ENCODE measurements around the gene MUC2. TPM values are rescaled to one million over a fixed set of nuclear protein-coding genes. Genes with fewer than 3 reads are reported as not detected.

Gene MUC2
- total and polyA plus RNA-seq, 2 of the 13 experiments (the other 11 are each of a cell fraction or from before 2014, with no cell fraction given), result not detected

DNA sequence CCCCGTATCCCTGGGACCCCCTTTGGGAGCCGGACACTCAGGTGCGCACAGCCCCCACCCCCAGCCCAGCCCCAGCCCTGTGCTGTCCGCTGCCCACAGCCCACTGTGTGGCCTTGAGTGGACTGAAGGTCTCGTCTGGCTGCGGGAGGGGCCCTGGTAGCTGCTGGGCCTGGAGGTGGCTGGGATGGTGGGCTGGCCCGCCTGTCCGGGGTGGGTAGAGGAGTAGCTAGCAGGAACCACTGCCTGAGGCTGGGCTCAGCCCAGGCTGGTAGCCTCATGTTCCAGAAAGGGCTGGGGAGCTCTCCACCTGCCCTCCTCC is 33.6 kb upstream of the MUC2 start:
- Histone ChIP-seq H3K27me3 (ENCODE audit: control insufficient read depth in 1 of 2, insufficient read depth in 2 of 2, low read length in 2 of 2) (peaks cover 19 to 87% of the 10 kb centered on the region in 2 experiments; a peak in 4 of 5 replicates), H3K4me3 (replicated peaks in 1 of 3; ENCODE audit: insufficient read depth in 1 of 3, low read depth in 2 of 3, low read length in 3 of 3) (no peak overlapping the region), H3K36me3 (replicated peaks in 1 of 2; ENCODE audit: control insufficient read depth in 1 of 2, insufficient read depth in 2 of 2, low read length in 2 of 2) (no peaks in the 10 kb centered on the region), H4K20me1 (ENCODE audit: insufficient read depth, low read length) (no peaks in the 10 kb centered on the region), H3K9me3 (ENCODE audit: low read length) (no peaks in the 10 kb centered on the region), H2AFZ (ENCODE audit: low read length) (no peak overlapping the region), H3K4me1 (ENCODE audit: insufficient read depth, low read length) (peaks cover 9% of the 10 kb centered on the region), H3K79me2 (ENCODE audit: insufficient read depth, low read length) (no peaks in the 10 kb centered on the region), H3K27ac (ENCODE audit: extremely low read length, insufficient read depth, low read length) (no peak overlapping the region), H3K4me2 (ENCODE audit: low read depth, low read length) (no peak overlapping the region), H3K9ac (ENCODE audit: insufficient read depth, low read depth, low read length) (no peak overlapping the region)
- POLR2A ChIA-PET, result no interaction called here
- no peak for FAIRE-seq
- no peak; the same call in 2 of the 3 replicates for ATAC-seq
- TF ChIP-seq HOXA5 (CRISPR knock-in tag; IDR thresholded peaks at IDR 0.05), result no peak
- no peak for TF ChIP-seq JDP2 (CRISPR knock-in tag; IDR thresholded peaks at IDR 0.05; ENCODE audit: borderline replicate concordance)
- no peak for TF ChIP-seq ZNF501 (CRISPR knock-in tag; IDR thresholded peaks at IDR 0.05)
- TF ChIP-seq ATF7 (IDR thresholded peaks at IDR 0.05), result no peak
- TF ChIP-seq ATF7 (CRISPR knock-in tag; IDR thresholded peaks at IDR 0.05), result no peak
- no peak for TF ChIP-seq ZNF572 (CRISPR knock-in tag; IDR thresholded peaks at IDR 0.05)
- TF ChIP-seq, protein P1, sequence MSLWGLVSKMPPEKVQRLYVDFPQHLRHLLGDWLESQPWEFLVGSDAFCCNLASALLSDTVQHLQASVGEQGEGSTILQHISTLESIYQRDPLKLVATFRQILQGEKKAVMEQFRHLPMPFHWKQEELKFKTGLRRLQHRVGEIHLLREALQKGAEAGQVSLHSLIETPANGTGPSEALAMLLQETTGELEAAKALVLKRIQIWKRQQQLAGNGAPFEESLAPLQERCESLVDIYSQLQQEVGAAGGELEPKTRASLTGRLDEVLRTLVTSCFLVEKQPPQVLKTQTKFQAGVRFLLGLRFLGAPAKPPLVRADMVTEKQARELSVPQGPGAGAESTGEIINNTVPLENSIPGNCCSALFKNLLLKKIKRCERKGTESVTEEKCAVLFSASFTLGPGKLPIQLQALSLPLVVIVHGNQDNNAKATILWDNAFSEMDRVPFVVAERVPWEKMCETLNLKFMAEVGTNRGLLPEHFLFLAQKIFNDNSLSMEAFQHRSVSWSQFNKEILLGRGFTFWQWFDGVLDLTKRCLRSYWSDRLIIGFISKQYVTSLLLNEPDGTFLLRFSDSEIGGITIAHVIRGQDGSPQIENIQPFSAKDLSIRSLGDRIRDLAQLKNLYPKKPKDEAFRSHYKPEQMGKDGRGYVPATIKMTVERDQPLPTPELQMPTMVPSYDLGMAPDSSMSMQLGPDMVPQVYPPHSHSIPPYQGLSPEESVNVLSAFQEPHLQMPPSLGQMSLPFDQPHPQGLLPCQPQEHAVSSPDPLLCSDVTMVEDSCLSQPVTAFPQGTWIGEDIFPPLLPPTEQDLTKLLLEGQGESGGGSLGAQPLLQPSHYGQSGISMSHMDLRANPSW (CRISPR knock-in tag; IDR thresholded peaks at IDR 0.05; ENCODE audit: borderline replicate concordance), result no peak
- TF ChIP-seq ZNF432 (CRISPR knock-in tag; IDR thresholded peaks at IDR 0.05; ENCODE audit: borderline replicate concordance), result no peak
- TF ChIP-seq TCF7 (IDR thresholded peaks at IDR 0.05; ENCODE audit: low read depth), result no peak
- intact Hi-C loops (cut with micrococcal nuclease; ENCODE audit: unreplicated experiment) (no loop called here), in situ Hi-C loops (cut with HindIII; ENCODE audit: extremely low pct_ligation_motif_present, low pct_unique_long_range_greater_than_20kb) (no loop called here)
- CTCF ChIA-PET (ENCODE audit: low intra/inter-chr PET ratio, low total read pairs), result no interaction called here
- no CpG with 5 or more reads among the region's 8 CpGs for WGBS (ENCODE audit: low lambda C conversion rate)
- BruUV-seq (replicated peaks), result no TSS peak
- no peak for DNase-seq (ENCODE audit: low spot score)

Data from HepG2 (cell line).